Measurements from ENCODE around the gene SFXN5.

Gene SFXN5

GRCh38 chr2:72949642-72950041 lies 121.9 kb downstream of the SFXN5 start:
- H3K4me1 Mint-ChIP-seq, result peaks cover 15% of the 10 kb centered on the region
- no peak overlapping the region for H3K4me3 Mint-ChIP-seq
- H3K27me3 Mint-ChIP-seq, result no peaks in the 10 kb centered on the region
- H3K27ac Mint-ChIP-seq, result no peak overlapping the region
- H3K36me3 Mint-ChIP-seq, result no peaks in the 10 kb centered on the region
- no peaks in the 10 kb centered on the region for H3K9me3 Mint-ChIP-seq

DNA sequence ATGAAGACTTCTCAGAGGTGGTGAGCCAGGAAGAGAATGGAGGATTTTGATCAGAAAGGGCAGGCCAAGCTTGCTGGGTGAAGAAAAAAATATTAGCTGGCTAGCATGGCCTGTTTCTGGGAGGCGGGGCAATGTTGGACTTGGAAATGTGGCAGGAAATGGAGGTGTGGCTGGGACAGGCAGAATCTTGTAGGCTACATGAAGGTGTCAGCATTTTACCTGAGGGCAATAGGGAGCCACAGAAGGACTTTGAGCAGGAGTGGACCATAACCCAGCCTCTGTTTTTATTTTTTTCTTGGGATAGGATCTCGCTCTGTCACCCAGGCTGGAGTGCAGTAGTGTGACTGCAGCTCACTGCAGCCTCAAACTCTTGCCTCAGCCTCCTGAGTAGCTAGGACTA lies 122.5 kb downstream of the SFXN5 start:
- Mint-ChIP-seq H3K36me3 (no peaks in the 10 kb centered on the region), H3K4me3 (no peak overlapping the region), H3K27ac (no peak overlapping the region), H3K9me3 (no peaks in the 10 kb centered on the region), H3K27me3 (no peaks in the 10 kb centered on the region), H3K4me1 (peaks cover 9% of the 10 kb centered on the region)

- peaks cover under 1% of the 10 kb centered on the region for H3K4me1 Mint-ChIP-seq
- H3K4me3 Mint-ChIP-seq, result no peak overlapping the region
- no peaks in the 10 kb centered on the region for H3K36me3 Mint-ChIP-seq
- no peaks in the 10 kb centered on the region for H3K27me3 Mint-ChIP-seq
- H3K27ac Mint-ChIP-seq, result no peak overlapping the region
- H3K9me3 Mint-ChIP-seq, result no peaks in the 10 kb centered on the region
Observed at GRCh38 chr2:72947952-72948830, 123.3 kb downstream of the SFXN5 start.

- Mint-ChIP-seq H3K27me3 (no peaks in the 10 kb centered on the region), H3K27ac (no peak overlapping the region), H3K36me3 (no peaks in the 10 kb centered on the region), H3K4me1 (no peaks in the 10 kb centered on the region), H3K4me3 (no peak overlapping the region), H3K9me3 (no peaks in the 10 kb centered on the region)
Observed at GRCh38 chr2:72946466-72946865, 125.0 kb downstream of the SFXN5 start.

- H3K9me3 Mint-ChIP-seq, result no peaks in the 10 kb centered on the region
- H3K36me3 Mint-ChIP-seq, result no peaks in the 10 kb centered on the region
- peak overlapping the region; percentile 82 for H3K27ac Mint-ChIP-seq
Observed at GRCh38 chr2:72945450-72946019, 126.0 kb downstream of the SFXN5 start.

GRCh38 chr2:72944804-72945449 lies 126.6 kb downstream of the SFXN5 start:
- Mint-ChIP-seq H3K4me1 (no peaks in the 10 kb centered on the region), H3K27me3 (no peaks in the 10 kb centered on the region), H3K9me3 (no peaks in the 10 kb centered on the region), H3K36me3 (no peaks in the 10 kb centered on the region), H3K4me3 (no peak overlapping the region), H3K27ac (no peak overlapping the region)

More at GRCh38 chr2:72945450-72946019, 126.0 kb downstream of the SFXN5 start:
- no peak overlapping the region for H3K4me3 Mint-ChIP-seq
- no peaks in the 10 kb centered on the region for H3K27me3 Mint-ChIP-seq
- no peaks in the 10 kb centered on the region for H3K4me1 Mint-ChIP-seq

DNA sequence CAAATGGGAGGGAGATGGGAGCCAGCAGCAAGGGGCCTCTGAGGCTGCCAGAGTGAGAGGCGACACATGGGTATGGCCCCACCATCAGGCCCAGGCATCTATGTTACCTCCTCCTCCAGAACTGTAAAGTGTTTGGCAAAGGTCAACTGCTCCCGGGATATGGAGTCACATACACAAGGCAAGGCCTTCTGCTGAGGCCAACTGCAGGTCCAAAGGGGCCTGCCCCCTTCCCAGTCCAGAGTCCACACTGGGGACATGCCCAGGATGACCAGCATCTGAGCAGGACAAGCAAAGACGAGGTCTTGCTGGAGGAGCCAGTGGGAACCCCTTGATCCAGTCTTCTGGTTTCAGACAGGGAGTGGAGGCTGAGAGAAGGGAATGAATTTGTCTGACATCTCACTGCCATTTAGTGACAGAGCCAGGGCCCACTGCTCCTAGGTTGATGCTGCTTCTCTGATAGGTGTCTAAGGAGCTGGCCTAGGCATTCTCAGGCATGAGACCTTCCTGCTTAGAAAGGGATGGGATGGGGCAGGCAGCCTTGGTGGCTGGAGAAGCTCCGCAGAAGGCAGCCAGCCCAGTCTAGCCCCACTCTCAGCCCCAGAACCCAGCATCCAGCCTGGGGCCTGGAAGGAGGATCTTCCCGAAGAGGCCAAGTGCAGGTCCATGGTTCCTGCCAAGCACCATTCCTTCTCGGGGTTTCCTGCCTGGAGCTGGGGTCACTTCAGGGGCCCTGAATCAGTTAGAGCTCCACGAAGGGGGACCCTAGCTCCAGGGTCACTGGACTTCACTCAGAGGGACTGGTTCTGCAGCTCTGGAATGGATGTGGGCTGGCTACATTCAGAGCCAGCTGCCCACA lies 127.7 kb downstream of the SFXN5 start:
- no peaks in the 10 kb centered on the region for H3K36me3 Mint-ChIP-seq
- H3K27ac Mint-ChIP-seq, result no peak overlapping the region
- no peaks in the 10 kb centered on the region for H3K9me3 Mint-ChIP-seq
- H3K4me3 Mint-ChIP-seq, result no peak overlapping the region
- no peaks in the 10 kb centered on the region for H3K27me3 Mint-ChIP-seq
- no peaks in the 10 kb centered on the region for H3K4me1 Mint-ChIP-seq

- H3K9me3 Mint-ChIP-seq, result no peaks in the 10 kb centered on the region
- H3K27ac Mint-ChIP-seq, result no peak overlapping the region
- no peaks in the 10 kb centered on the region for H3K36me3 Mint-ChIP-seq
- H3K4me1 Mint-ChIP-seq, result no peaks in the 10 kb centered on the region
- H3K4me3 Mint-ChIP-seq, result no peak overlapping the region
- no peaks in the 10 kb centered on the region for H3K27me3 Mint-ChIP-seq
Observed at GRCh38 chr2:72942881-72943418, 128.6 kb downstream of the SFXN5 start.

GRCh38 chr2:72942293-72942692 lies 129.2 kb downstream of the SFXN5 start:
- H3K4me3 Mint-ChIP-seq, result no peak overlapping the region
- H3K36me3 Mint-ChIP-seq, result no peaks in the 10 kb centered on the region
- H3K4me1 Mint-ChIP-seq, result no peaks in the 10 kb centered on the region
- no peaks in the 10 kb centered on the region for H3K27me3 Mint-ChIP-seq
- H3K27ac Mint-ChIP-seq, result no peak overlapping the region
- no peaks in the 10 kb centered on the region for H3K9me3 Mint-ChIP-seq

GRCh38 chr2:72940786-72941185 lies 130.7 kb downstream of the SFXN5 start:
- no peak overlapping the region for H3K27ac Mint-ChIP-seq

DNA sequence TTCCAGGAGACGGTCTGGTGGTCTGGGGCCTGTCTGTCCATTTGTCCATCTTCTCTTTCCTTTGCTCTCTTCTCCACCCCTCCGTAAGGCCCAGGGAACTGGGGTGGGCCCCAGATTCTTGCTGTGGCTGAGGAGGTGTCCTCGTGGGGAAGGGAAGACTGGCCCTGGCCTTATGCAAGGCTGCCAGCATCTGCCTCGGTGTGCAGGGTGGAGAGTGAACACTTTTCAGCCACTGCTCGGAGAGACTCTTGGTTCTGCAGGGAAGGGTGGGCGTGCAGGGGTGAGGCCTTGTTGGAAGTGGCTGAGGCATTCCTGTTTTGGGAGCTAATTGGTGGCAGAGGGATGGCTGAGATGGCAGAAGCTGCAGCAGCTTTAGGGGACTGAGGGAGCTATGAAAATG lies 131.2 kb downstream of the SFXN5 start:
- Mint-ChIP-seq H3K9me3 (no peaks in the 10 kb centered on the region), H3K36me3 (no peaks in the 10 kb centered on the region)

More at GRCh38 chr2:72940786-72941185, 130.7 kb downstream of the SFXN5 start:
- Mint-ChIP-seq H3K4me3 (no peak overlapping the region), H3K27me3 (peaks cover 2% of the 10 kb centered on the region), H3K36me3 (no peaks in the 10 kb centered on the region), H3K4me1 (no peaks in the 10 kb centered on the region), H3K9me3 (no peaks in the 10 kb centered on the region)

GRCh38 chr2:72938455-72938854 lies 133.1 kb downstream of the SFXN5 start:
- H3K27me3 Mint-ChIP-seq, result peaks cover 3% of the 10 kb centered on the region
- no peak overlapping the region for H3K4me3 Mint-ChIP-seq
- H3K4me1 Mint-ChIP-seq, result no peaks in the 10 kb centered on the region
- H3K27ac Mint-ChIP-seq, result no peak overlapping the region
- H3K36me3 Mint-ChIP-seq, result no peaks in the 10 kb centered on the region
- no peaks in the 10 kb centered on the region for H3K9me3 Mint-ChIP-seq

More for the DNA sequence above, 131.2 kb downstream of the SFXN5 start:
- H3K27ac Mint-ChIP-seq, result no peak overlapping the region
- H3K4me1 Mint-ChIP-seq, result no peaks in the 10 kb centered on the region
- peaks cover 3% of the 10 kb centered on the region for H3K27me3 Mint-ChIP-seq
- H3K4me3 Mint-ChIP-seq, result no peak overlapping the region

GRCh38 chr2:72937356-72937669 lies 134.2 kb downstream of the SFXN5 start:
- Mint-ChIP-seq H3K4me1 (no peaks in the 10 kb centered on the region), H3K4me3 (no peak overlapping the region), H3K36me3 (no peaks in the 10 kb centered on the region), H3K27ac (no peak overlapping the region), H3K27me3 (peaks cover 3% of the 10 kb centered on the region), H3K9me3 (no peaks in the 10 kb centered on the region)

DNA sequence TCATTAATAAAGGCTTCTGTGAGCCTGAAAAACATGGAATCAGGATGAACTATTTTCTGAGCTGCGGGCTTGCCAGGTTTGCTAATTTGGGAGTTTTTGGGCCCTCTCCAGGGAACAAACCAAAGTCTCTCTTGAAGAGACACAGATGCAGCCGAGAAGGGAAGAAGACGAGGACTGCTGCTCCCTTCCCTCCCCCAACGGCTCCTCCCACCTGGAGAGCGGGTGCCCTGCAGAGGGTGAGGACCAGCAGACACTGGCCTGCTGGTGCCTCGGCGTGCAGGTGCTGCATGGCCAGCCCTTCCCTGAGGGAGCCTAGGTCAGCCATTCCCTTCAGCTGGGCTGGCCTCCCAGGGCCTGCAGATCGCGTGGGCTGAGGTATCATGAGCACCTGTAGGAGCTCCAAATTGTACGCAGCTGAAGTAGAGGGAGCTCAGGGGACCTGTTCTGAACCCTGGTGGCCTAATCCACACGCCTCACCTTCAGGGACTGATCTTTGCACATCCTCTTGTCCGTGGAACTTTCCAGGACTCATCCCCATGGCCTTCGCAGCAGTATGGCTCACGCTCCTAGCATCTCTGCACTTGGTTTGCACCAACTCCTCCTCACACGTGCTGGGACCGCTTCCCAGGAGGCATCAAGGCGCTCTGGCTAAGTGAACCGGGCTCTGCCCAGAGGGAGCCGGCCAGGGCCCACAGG lies 134.7 kb downstream of the SFXN5 start:
- H3K9me3 Mint-ChIP-seq, result no peaks in the 10 kb centered on the region
- no peak overlapping the region for H3K27ac Mint-ChIP-seq
- H3K4me3 Mint-ChIP-seq, result no peak overlapping the region
- H3K4me1 Mint-ChIP-seq, result no peaks in the 10 kb centered on the region
- no peaks in the 10 kb centered on the region for H3K36me3 Mint-ChIP-seq
- H3K27me3 Mint-ChIP-seq, result peaks cover 3% of the 10 kb centered on the region

DNA sequence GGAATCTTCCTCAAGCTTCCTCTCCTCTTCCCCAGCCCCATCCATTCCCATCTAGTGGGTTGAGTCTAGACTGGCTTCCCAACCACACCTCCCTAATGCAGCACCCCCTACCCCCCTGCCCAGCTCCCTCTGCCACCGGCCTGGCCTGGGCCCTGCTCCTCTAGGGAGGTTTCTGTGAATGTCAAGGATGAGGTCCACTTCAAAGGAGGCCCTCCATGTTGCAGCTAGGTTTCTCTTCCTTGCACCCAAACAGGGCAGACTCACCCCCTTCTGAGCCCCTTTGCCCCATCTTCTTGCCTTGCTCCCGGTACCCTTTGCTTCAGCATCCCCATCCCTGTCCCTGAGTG lies 135.9 kb downstream of the SFXN5 start:
- no peaks in the 10 kb centered on the region for H3K9me3 Mint-ChIP-seq
- peaks cover 6% of the 10 kb centered on the region for H3K27me3 Mint-ChIP-seq
- H3K27ac Mint-ChIP-seq, result no peak overlapping the region
- no peaks in the 10 kb centered on the region for H3K36me3 Mint-ChIP-seq
- no peak overlapping the region for H3K4me3 Mint-ChIP-seq
- no peaks in the 10 kb centered on the region for H3K4me1 Mint-ChIP-seq
